GM21526 (cell line): ENCODE results near the gene SPATA2L.
A peak's percentile ranks its signal among the peaks of the same experiment; 100 is the strongest.
"Not testable (repeated sequence)": the region's sequence is repeated elsewhere in the genome, so short reads cannot be mapped to it uniquely, and the experiment has no call there.

Experiments used
- ATAC-seq: cut with Tn5 transposase; IDR thresholded peaks from one replicate; pipeline ENCODE4 v1.9.1; 2021; ENCODE audit warnings: moderate library complexity; ENCODE audit not compliant: unreplicated experiment, low FRiP score

Gene SPATA2L

DNA sequence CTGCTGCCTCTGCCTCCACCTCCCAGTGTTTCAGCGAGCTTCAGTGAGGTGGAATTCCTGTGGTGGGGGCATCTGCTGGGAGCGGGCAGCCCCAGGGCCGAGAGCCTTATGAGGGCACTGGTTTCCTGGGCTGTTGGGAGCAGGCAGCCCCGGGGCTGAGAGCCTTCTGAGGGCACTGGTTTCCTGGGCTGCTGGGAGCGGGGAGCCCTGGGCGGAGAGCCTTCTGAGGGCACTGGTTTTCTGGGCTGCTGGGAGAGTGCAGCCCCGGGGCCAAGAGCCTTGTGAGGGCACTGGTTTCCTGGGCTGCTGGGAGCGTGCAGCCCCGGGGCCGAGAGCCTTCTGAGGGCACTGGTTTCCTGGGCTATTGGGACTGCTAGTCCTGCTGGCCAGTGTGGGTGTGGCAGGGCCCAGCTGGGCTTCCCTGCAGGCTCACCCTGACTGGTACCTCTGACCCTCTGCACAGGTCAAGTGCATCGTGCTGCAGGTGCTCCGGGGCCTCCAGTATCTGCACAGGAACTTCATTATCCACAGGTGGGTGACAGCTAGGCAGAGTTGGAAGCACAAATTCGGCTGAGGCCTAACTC lies 9.4 kb downstream of the SPATA2L start:
- ATAC-seq, result no peak

- ATAC-seq, result no peak
These were observed 10.1 kb downstream of the SPATA2L start for GRCh38 chr16:89691231-89691985.

DNA sequence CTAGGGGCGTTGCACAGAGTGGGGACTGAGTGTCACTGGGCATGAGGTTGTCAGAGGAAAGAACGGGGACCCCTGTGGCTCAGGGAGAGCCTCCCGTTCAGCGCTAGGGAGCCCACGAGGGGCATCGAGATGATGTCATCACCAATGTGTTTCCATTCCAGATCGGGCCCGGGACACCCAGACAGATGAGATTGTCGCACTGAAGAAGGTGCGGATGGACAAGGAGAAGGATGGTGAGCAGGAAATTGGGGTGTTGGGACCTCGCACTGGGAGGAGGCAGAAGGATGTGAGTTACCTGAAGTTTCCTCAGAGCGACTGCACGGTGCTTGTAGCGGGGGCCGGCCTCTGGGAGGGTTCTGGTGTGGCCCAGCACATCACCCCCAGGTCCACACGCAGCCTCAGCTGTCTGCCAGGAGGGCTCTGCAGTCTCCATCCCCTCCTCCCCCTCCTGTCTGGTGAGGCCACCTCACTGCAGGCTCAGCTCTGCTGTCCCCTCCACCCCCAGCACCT lies 11.1 kb downstream of the SPATA2L start:
- ATAC-seq, result no peak

GRCh38 chr16:89689621-89690020 lies 11.9 kb downstream of the SPATA2L start:
- not testable (repeated sequence) for ATAC-seq

- ATAC-seq, result no peak
These were observed 12.4 kb downstream of the SPATA2L start for GRCh38 chr16:89689142-89689541.

- no peak for ATAC-seq
These were observed 13.1 kb downstream of the SPATA2L start for GRCh38 chr16:89688395-89688794.

GRCh38 chr16:89687092-89687940 lies 14.2 kb downstream of the SPATA2L start:
- ATAC-seq, result peak; percentile 26

- peak; percentile 69 for ATAC-seq
These were observed 14.9 kb downstream of the SPATA2L start, which contains the start of gene CDK10 for GRCh38 chr16:89686520-89687091. TSS of gene CDK10 (plus strand) at chr16:89686689. CDS start at chr16:89686711, 22 bp downstream.

DNA sequence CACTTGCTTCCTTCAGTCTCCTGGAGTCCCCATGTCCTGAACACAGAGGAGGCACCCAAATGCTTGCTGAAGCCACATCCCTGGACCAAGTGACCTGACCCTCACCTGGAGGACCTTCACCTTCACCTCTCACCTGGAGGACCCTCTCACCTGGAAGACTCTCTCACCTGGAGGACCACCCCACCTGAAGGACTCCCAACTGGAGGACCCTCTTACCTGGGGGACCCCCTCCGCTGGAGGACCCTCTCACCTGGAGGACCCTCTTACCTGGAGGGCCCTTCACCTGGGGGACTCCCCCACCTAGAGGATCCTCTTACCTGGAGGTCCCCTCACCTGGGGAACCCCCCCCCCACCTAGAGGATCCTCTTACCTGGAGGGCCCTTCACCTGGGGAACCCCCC lies 15.6 kb downstream of the SPATA2L start:
- no peak for ATAC-seq

GRCh38 chr16:89678258-89678657 lies 23.2 kb downstream of the SPATA2L start:
- ATAC-seq, result no peak

GRCh38 chr16:89672177-89672941 lies 29.1 kb downstream of the SPATA2L start:
- no peak for ATAC-seq

DNA sequence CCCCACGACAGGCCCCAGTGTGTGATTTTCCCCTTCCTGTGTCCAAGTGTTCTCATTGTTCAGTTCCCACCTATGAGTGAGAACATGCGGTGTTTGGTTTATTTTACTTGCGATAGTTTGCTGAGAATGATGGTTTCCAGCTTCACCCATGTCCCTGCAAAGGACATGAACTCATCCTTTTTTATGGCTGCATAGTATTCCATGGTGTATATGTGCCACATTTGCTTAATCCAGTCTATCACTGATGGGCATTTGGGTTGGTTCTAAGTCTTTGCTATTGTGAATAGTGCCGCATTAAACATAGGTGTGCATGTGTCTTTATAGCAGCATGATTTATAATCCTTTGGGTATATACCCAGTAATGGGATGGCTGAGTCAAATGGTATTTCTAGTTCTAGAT lies 29.9 kb downstream of the SPATA2L start:
- not testable (repeated sequence) for ATAC-seq

- ATAC-seq, result no peak
These were observed 30.7 kb downstream of the SPATA2L start for GRCh38 chr16:89670496-89671431.

DNA sequence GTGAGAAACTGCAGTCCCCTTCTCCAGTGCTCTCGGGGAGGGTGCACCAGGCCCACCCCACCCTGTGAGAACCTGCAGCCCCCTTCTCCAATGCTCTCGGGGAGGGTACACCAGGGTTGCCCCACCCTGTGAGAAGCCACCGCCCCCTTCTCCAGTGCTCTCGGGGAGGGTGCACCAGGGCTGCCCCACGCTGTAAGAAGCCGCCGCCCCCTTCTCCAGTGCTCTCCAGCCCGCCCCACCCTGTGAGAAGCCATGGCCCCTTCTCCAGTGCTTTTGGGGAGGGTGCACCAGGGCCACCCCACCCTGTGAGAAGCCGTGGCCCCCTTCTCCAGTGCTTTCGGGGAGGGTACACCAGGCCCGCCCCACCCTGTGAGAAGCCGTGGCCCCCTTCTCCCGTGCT lies 31.8 kb downstream of the SPATA2L start:
- ATAC-seq, result no peak

DNA sequence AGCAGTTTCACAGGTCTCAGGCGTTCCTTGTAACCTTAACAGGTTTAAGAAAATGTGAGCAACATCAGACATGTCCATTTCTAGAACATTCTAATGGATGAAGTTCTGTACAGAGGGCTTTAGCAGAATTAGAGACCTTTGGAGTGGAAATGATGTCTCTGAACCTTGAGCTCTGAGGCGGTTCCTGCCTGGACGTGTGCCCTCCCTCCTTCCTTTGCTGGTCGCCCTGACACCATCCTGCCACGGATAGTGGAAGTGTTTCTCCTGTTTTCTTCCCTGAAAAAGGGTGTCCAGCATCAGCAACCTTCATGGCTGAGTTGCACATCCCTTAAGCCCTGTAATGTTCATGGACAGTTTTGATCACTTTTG lies 32.7 kb downstream of the SPATA2L start:
- ATAC-seq, result no peak

- ATAC-seq, result no peak
These were observed 33.9 kb downstream of the SPATA2L start for GRCh38 chr16:89667633-89668032.

DNA sequence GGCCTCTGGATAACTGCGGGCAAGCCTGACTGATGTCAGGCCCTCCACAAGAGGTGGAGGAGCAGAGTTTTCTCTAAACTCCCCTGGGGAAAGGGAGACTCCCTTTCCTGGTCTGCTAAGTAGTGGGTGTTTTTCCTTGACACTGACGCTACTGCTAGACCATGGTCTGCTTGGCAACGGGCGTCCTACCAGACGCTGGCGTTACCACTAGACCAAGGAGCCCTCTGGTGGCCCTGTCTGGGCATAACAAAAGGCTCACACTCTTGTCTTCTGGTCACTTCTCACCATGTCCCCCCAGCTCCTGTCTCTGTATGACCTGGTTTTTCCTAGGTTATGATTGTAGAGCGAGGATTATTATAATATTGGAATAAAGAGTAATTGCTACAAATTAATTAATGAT lies 34.5 kb downstream of the SPATA2L start:
- not testable (repeated sequence) for ATAC-seq

GRCh38 chr16:89664238-89664637 lies 37.3 kb downstream of the SPATA2L start:
- ATAC-seq, result not testable (repeated sequence)

- ATAC-seq, result no peak
These were observed 40.3 kb downstream of the SPATA2L start for GRCh38 chr16:89661215-89661614.
